Endothelial cell of umbilical vein (primary cell): ENCODE measurements around the gene NLGN2. TPM values are rescaled to one million over a fixed set of nuclear protein-coding genes. Genes with fewer than 3 reads are reported as not detected.

Source experiments
- BruUV-seq: library from RNA; stranded (reverse); fragments of 400-500 nt; replicated peaks from 2 replicates; lab custom pipeline; 2021; lab: Mats Ljungman, UMichigan
- CTCF ChIA-PET: fragments of 300-600, 350-600 bp; sonication (Branson Sonifier 250); formaldehyde crosslinking; loops from one replicate; lab custom pipeline; 2021; ENCODE audit warnings: antibody characterized with exemption, inconsistent platforms; lab: Charles Lee
- POLR2A ChIA-PET: fragments of 300-600, 350-600 bp; sonication (Branson Sonifier 250); formaldehyde crosslinking; loops from one replicate; lab custom pipeline; 2021; ENCODE audit warnings: antibody characterized with exemption, inconsistent platforms; lab: Charles Lee
- DNase-seq: peaks from one replicate; pipeline ENCODE4 v3.0.0-alpha.2; 2011; ENCODE audit warnings: low read depth, low spot score
- FAIRE-seq: peaks from 2 replicates; lab custom pipeline; 2011; peaks lifted over from hg19 to GRCh38; lab: Jason Lieb, UNC
- H2AFZ ChIP-seq: 2 replicates; pipeline ENCODE4 v1.6.0; 2012; ENCODE audit warnings: low read depth, low read length, control low read depth, inconsistent platforms
- H3K27ac ChIP-seq: 2 replicates; pipeline ENCODE4 v1.5.1; 2011; ENCODE audit warnings: low read depth, mild to moderate bottlenecking, control low read depth, low read length, moderate library complexity; ENCODE audit not compliant: insufficient read depth
- H3K27me3 ChIP-seq, 2 experiments: 2 replicates each; pipeline versions ENCODE4 v1.6.0 to v1.6.1; 2011; ENCODE audit warnings: low read length in 2 of 2, mixed read lengths in 1 of 2; ENCODE audit not compliant: control insufficient read depth in 2 of 2, insufficient read depth in 2 of 2
- H3K36me3 ChIP-seq, 2 experiments: 2 replicates in 1 of 2; 3 replicates in 1 of 2; pipeline ENCODE4 v1.5.1; 2011; ENCODE audit warnings: low read length in 2 of 2, mild to moderate bottlenecking in 1 of 2, moderate library complexity in 1 of 2; ENCODE audit not compliant: control insufficient read depth in 2 of 2, insufficient read depth in 2 of 2; ENCODE audit errors: extremely low read depth in 1 of 2
- H3K4me1 ChIP-seq: 3 replicates; pipeline ENCODE4 v1.5.1; 2011; ENCODE audit warnings: mild to moderate bottlenecking, low read length; ENCODE audit not compliant: control insufficient read depth, insufficient read depth; ENCODE audit errors: extremely low read depth
- H3K4me2 ChIP-seq: 2 replicates; pipeline ENCODE4 v1.6.1; 2011; ENCODE audit warnings: low read length, control low read depth, mixed read lengths; ENCODE audit not compliant: insufficient read depth
- H3K4me3 ChIP-seq, 3 experiments: fragments of 200-600 bp in 1 of 3; sonication (generic), shearing (Covaris generic) in 1 of 3; replicated peaks in 1 of 3; 2 replicates each; pipeline ENCODE4 v1.5.1; 2011 to 2016; ENCODE audit warnings: control low read depth in 3 of 3, low read length in 3 of 3, mild to moderate bottlenecking in 2 of 3, inconsistent platforms in 1 of 3, low read depth in 1 of 3, moderate library complexity in 1 of 3; ENCODE audit not compliant: insufficient read depth in 1 of 3
- H3K79me2 ChIP-seq: 2 replicates; pipeline ENCODE4 v1.6.0; 2012; ENCODE audit warnings: low read length, inconsistent platforms; ENCODE audit not compliant: control insufficient read depth, insufficient read depth
- H3K9ac ChIP-seq: replicated peaks from 2 replicates; pipeline ENCODE3; 2011; ENCODE audit warnings: low read length, control low read depth; ENCODE audit not compliant: insufficient read depth; ENCODE audit errors: extremely low read depth
- H3K9me1 ChIP-seq: replicated peaks from 3 replicates; pipeline ENCODE4 v1.6.0; 2011; ENCODE audit warnings: mild to moderate bottlenecking, low read length; ENCODE audit not compliant: control insufficient read depth, insufficient read depth; ENCODE audit errors: extremely low read depth
- H3K9me3 ChIP-seq: replicated peaks from 2 replicates; pipeline ENCODE4 v1.5.1; 2012; ENCODE audit warnings: low read length, inconsistent platforms; ENCODE audit not compliant: control insufficient read depth, insufficient read depth
- H4K20me1 ChIP-seq: replicated peaks from 2 replicates; pipeline ENCODE3; 2011; ENCODE audit warnings: mild to moderate bottlenecking, low read length; ENCODE audit not compliant: control insufficient read depth, insufficient read depth; ENCODE audit errors: extremely low read depth
- CTCF ChIP-seq, 2 donors: IDR thresholded peaks; 1 replicate in 1 of 2; 2 replicates in 1 of 2; pipeline ENCODE4 v1.5.1; 2011; ENCODE audit warnings: low read length in 2 of 2, mild to moderate bottlenecking in 2 of 2, moderate library complexity in 2 of 2, control low read depth in 1 of 2, inconsistent platforms in 1 of 2, low read depth in 1 of 2; ENCODE audit not compliant: insufficient read depth in 1 of 2; ENCODE audit errors: extremely low read depth in 1 of 2
- EZH2 ChIP-seq: IDR thresholded peaks from 2 replicates; pipeline ENCODE4 v1.6.1; 2012; ENCODE audit warnings: borderline replicate concordance, low read depth, mild to moderate bottlenecking, moderate library complexity, low read length, inconsistent platforms; ENCODE audit not compliant: severe bottlenecking
- FOS ChIP-seq: IDR thresholded peaks from 2 replicates; pipeline ENCODE4 v1.6.1; 2011; ENCODE audit warnings: mild to moderate bottlenecking, low read length, moderate library complexity, borderline replicate concordance; ENCODE audit not compliant: insufficient read depth
- GATA2 ChIP-seq: IDR thresholded peaks from 2 replicates; pipeline ENCODE4 v1.7.0; 2011; ENCODE audit warnings: low read depth, mild to moderate bottlenecking, moderate library complexity, mixed read lengths, low read length; ENCODE audit not compliant: insufficient read length, insufficient read depth
- JUN ChIP-seq: IDR thresholded peaks from 2 replicates; pipeline ENCODE4 v1.6.1; 2011; ENCODE audit warnings: borderline replicate concordance, low read depth; ENCODE audit not compliant: insufficient read length, insufficient read depth
- MAX ChIP-seq: IDR thresholded peaks from 2 replicates; pipeline ENCODE4 v1.6.1; 2011; ENCODE audit not compliant: insufficient read depth, insufficient read length
- MYC ChIP-seq: IDR thresholded peaks from one replicate; pipeline ENCODE4 v1.6.1; 2011; ENCODE audit warnings: mild to moderate bottlenecking, low read depth, low read length
- POLR2A ChIP-seq: IDR thresholded peaks from 2 replicates; pipeline ENCODE4 v1.6.1; 2012; ENCODE audit warnings: low read depth, mild to moderate bottlenecking, control low read depth, low read length
- POLR2AphosphoS5 ChIP-seq: IDR thresholded peaks from 2 replicates; pipeline ENCODE4 v1.6.1; 2012; ENCODE audit warnings: low read depth, mild to moderate bottlenecking, control low read depth, low read length, moderate library complexity; ENCODE audit not compliant: insufficient read depth
- dilution Hi-C: fragments of 300-500 bp; cut with MboI; formaldehyde crosslinking; loops from one replicate; pipeline ENCODE4 v1.15.0; 2019; ENCODE audit warnings: low sequenced_read_pairs; ENCODE audit not compliant: extremely low pct_ligation_motif_present
- intact Hi-C: fragments of 100-400 bp; cut with micrococcal nuclease; formaldehyde crosslinking; loops from one replicate; pipeline ENCODE4 v1.10.0; 2022
- polyA plus RNA-seq, 4 experiments: library from polyadenylated mRNA; depleted of rRNA in 3 of 4; stranded (reverse) in 3 of 4; unstranded in 1 of 4; fragments of >200 nt; gene quantifications; 2 replicates each; pipeline versions ENCODE4 v1.2.1 to v1.2.3, GENCODE V29; 2011 to 2012; ENCODE audit warnings: missing spikeins in 1 of 4
- total RNA-seq: library from RNA; stranded (reverse); gene quantifications from 2 replicates; pipeline ENCODE4 v1.2.3, GENCODE V29; 2021

The NLGN2 gene
- total and polyA plus RNA-seq, 2 donors (not counting 3 experiments of a cell fraction or from before 2014, with no cell fraction given), result 15.4 to 25.9 TPM

- no peaks in the 10 kb centered on the region for H3K27me3 ChIP-seq
- intact Hi-C loops (no loop called here), dilution Hi-C loops (no loop called here)
- no peaks in the 10 kb centered on the region for H3K9me3 ChIP-seq
- no peak for DNase-seq
- no peak overlapping the region for H2AFZ ChIP-seq
- H3K9ac ChIP-seq, result no peak overlapping the region
- peaks cover 0 to 16% of the 10 kb centered on the region in 2 experiments for H3K36me3 ChIP-seq
- no peak for FAIRE-seq
- no peaks in the 10 kb centered on the region for H4K20me1 ChIP-seq
- peaks cover 5% of the 10 kb centered on the region for H3K79me2 ChIP-seq
- H3K4me3 ChIP-seq, result no peak overlapping the region
- ChIA-PET CTCF (interaction anchor here (1.4 kb wide), 1 partner anchor 36 kb away, joined by 3 read pairs; no protein-coding TSS in a partner anchor), POLR2A (no interaction called here)
- H3K4me2 ChIP-seq, result no peak overlapping the region
- no peaks in the 10 kb centered on the region for H3K4me1 ChIP-seq
- TF ChIP-seq MAX, result no peak
- no peak for TF ChIP-seq GATA2
- no peak for TF ChIP-seq JUN
- no peak for TF ChIP-seq POLR2AphosphoS5
- no peak for TF ChIP-seq MYC
- TF ChIP-seq CTCF (IDR thresholded peaks at IDR 0.05; ENCODE audit: extremely low read depth in 1 of 2, insufficient read depth in 1 of 2, low read depth in 1 of 2, low read length in 2 of 2), result no peak
- no peak for TF ChIP-seq FOS
- TF ChIP-seq POLR2A, result no peak
- TF ChIP-seq EZH2, result no peak
- BruUV-seq, result no TSS peak
- no peaks in the 10 kb centered on the region for H3K9me1 ChIP-seq
- H3K27ac ChIP-seq, result no peak overlapping the region
Measured at GRCh38 chr17:7463372-7463846, 55.8 kb downstream of the NLGN2 start.
